Medulla oblongata (tissue), 1 donor: ENCODE measurements around the gene RNF166.

Experiments used
- DNase-seq: peaks from one replicate; pipeline ENCODE4 v3.0.0-alpha.2; 2015; ENCODE audit errors: extremely low spot score

Gene RNF166

GRCh38 chr16:88652762-88653063 is 53.5 kb downstream of the RNF166 start:
- no peak for DNase-seq

DNA sequence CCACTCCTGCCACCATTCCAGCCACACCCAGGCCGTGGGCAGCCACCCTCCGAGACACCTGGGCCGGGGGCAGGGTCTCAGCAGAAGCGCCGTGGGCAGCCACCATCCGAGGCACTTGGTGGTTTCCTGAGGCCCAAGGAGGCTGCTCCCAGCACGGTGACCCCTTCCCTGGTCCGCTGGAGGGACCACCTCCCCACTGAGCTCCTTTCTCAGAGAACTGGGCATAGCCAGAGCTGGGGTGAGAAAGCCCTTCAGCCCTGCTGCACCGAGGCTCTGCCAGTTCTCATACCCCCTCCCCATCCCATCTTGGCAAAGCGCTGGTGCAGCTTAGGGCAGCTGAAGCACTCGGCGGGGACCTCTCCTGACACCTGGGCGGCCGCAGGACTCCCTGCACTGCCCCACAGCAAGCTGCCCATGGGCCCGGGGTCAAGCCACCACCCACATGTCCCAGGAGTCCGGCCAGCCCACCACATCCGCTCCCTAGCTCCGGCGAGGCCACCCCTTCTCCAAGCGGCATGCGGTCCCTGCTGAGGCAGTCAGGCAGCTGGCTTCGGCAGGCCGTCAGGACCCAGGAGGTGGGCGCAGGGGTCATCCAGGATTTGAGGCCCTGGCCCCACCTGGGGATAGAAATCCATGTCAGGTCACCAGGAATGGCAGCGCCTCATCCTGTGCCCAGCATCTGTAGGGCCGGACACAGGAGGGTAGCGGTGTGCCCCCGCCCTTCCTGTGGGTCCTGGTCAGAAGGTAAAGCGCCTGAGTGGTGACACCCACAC is 54.0 kb downstream of the RNF166 start:
- no peak for DNase-seq

DNA sequence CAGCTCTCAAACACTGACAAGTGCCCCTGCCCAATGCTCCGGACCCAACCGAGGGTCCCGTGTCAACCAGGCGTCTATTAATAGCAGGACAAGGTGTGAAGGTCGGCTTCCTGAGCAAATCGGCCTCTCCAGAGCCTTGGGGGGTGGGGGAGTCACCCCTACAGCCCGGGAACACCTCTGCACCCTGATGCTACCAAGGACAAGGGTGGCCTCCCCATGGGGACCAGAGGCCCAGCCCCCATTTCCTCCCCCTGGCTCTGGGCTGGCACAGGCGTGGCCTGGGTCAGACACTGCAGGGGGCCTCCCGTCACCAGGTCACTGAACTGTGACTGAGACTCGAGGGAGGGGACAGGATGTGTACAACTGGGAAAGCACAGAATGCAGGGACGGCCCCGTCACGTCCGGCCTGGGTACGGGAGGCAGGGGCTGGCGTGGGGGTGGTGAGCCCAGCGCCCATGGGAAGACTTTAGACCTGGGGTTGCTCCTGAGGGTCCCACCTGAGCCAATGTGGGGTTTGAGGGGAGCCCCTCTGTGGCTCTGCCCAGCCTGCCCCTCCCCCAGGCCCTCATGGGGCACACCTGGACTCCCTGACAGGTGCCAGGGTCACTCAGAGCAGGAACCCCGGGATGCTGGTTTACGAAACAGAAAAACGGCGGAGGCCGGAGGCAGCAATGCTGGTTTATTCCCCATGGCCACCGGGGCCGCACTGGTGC is 54.8 kb downstream of the RNF166 start:
- no peak for DNase-seq

DNA sequence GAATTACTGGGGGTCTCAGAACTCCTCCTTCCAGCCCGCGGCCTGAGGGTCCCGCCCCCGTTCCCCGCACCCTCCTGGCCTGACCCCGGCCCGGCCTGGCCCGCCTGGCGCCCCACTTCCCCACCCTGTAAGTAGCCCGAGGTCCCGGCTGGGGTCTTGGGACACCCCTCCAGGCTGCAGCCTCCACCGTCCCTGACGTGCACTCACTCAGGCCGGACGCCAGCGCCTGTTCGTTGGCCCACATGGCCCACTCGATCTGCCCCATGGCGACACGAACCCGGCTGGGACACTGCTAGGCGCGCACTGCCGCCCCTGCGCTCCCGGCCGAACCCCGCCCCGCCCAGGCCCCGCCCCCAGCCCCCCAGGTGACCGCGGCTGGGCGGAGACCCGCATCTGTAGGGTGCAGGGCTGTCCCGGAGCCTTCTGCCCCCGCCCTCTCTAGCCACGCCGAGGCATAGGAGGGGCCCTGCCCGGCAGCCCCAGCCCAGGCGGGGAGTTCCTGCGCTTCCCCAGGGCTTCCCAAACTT is 55.4 kb downstream of the RNF166 start, which contains the start of gene CYBA:
Gene CYBA (minus strand): TSS at position 305 of the 527 bp plus-strand sequence. CDS start 40 bp downstream, at position 265.
- DNase-seq: peak; percentile 37

DNA sequence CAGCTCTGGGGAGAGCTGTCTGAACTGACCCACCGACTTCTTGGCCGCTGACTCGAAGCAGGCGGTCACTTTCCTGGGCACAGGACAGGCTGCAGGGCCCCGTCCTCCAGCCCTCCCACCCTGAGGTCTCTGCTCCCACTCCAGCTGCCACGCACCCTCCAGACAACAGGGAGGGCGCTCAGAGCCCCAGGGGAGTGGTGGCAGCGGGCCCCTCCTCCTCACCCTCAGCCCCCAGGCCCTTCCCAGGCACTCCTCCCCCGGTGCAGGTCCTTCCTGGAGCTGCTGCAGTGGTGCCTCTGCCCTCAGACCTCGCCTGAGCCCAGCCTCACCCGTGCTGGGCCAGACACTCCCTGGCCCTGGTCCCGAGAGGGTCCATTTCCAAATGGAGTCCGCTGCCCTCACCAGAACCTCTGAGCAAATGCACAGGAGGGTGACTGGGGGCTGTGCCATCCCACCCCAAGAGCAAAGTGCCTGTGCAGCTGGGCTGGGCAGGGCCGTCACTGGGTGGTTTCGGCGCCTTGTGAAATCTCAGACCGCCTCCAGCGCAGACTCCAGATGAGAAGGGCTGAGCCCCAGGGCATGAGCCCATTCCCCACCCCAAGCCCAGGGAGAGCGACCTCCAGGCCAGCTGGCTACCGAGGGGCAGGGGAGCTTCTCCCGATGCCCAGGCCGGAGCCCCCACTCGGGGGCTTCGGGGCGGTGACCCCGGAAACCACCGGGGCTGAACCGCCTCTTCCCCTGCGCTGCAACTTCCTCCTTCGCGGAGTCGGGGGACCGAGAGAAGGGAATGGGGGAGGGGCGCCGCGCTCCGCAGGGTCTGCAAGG is 56.1 kb downstream of the RNF166 start:
- DNase-seq: peak; percentile 20

DNA sequence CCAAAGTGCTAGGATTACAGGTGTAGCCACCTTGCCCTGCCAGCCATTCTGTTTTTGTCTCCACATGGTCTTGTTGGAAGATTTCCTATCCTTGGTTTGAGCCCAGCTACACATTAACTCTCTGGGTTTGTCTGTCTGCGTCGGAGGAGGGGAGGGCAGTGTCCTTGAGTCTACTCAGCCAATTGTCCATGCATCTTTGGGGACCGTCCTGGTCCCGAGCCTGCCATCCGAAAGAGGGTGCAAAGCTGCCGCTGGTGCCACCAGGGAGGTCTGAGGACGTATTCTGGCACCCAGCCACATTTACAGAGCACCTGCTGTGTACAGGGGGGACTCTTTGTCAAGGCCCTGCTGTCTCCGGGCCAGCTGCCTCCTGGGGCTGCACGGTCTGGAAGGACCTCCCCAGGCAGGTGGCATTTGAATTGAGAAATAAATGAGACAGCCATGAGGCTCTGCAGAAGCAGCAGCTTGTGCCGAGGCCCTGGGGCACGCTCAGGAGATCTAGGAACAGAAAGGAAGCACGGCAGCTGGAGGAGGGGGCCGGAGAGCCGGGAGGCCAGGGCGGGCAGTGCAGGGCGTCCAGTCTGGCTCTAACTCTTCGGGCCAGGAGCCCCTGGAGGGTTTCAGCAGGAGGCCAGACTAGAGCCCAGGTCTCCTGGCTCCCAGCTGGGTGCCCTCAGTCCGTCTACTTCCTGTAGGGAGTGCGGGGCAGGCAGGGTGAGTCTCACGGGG is 56.8 kb downstream of the RNF166 start:
- DNase-seq: no peak

DNA sequence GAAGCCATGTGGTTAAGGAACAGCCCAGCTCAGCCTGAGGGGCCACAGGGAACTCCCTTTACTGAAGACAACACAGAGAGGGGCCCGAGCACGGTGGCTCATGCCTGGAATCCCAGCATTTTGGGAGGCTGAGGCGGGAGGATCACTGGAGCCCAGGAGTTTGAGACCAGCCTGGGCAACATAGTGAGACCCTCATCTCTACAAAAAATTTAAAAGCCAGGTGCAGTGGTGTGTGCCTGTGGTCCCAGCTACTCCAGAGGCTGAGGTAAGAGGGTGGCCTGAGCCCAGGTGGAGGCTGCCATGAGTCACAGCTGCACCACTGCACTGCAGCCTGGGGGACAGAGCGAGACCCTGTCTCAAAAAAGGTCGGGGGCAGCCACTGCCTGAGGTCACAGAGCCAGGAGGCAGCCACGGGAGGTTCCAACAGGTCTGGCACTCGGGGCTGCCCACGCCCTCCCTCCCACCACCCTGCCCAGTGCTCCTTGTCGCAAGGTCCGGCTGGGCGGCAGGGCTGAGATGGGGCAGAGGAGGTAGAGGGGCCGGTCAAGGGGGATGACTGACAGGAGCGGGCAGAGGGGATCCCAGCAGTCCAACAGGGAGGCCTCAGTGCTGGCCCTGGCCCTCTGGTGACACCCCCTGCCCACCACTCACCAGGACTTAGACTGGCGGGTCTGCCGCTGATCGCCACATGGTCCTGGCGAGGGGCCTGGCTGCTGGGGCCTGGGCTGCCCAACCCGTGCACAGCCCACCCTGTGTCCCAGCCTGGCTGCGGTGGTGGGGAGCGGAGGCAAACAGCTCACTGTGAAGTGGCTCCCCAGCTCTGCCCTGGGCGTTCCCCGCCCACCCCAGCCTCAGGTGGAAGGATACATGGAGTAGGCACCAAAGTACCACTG is 58.8 kb downstream of the RNF166 start:
- DNase-seq: no peak
